ENCODE data around the gene ANO3.

ANO3 gene

DNA sequence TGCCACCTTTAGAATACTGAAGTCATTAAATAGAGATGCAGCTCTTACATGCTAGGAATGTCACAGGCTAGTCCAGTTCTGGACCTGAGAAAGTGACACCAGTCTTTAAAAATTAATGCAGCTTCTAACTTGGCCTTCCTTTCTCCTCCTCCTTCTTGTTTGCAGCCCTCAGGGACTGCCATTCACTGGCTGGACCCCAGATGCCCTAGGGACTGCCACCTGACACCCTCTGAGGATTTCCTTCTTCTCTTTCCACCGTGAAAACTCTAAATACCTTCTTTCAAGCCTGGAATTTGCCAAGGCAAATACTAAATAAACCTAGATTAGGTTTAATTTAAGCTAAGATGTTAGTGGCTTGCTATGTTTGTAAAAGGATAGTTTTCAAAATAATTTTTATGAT is 161.7 kb downstream of the ANO3 start:
- no peak for DNase-seq (ENCODE audit: low read depth)

- no peak for DNase-seq (ENCODE audit: low read depth)
These were observed 175.3 kb downstream of the ANO3 start for GRCh38 chr11:26507229-26507628.

DNA sequence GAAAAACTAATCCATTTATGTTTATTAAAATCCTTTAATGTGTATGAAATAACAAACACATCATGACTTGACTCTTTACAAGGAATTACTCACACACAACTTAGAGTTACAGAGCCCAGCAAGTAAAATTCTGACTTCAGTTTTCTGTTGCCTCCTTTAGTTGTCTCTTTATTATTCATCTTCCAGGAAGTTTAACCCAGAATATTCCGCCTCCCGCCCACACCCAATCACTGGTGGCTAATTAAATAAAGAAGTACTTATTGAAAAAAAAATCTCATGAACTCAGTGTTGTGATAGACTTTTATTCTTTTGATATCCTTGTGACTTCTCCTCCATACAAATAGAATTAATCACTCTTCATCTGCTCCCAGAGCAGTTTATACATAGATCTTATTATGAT is 178.2 kb downstream of the ANO3 start:
- no peak for DNase-seq (ENCODE audit: low read depth)

- DNase-seq (ENCODE audit: low read depth) = no peak
These were observed 178.8 kb downstream of the ANO3 start for GRCh38 chr11:26510756-26511155.

GRCh38 chr11:26512196-26512595 is 180.3 kb downstream of the ANO3 start:
- no peak for DNase-seq (ENCODE audit: low read depth)

DNA sequence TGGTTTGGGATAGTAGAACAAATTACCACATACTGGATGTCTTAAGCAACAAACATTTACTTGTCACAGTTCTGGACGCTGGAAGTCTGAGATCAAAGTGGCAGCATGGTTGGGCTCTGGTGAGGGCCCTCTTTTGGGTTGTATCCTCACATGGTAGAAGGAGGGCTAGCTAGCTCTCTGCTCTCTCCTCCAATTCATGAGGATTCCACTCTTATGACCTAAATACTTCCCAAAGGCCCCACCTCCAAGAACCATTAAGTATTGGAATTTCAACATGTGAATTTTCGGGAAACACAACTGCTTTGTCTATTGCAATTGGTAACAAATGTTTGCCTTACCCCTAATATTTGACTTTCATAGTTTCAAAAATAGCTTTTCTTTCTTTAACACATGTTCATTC is 187.5 kb downstream of the ANO3 start:
- no peak for DNase-seq (ENCODE audit: low read depth)

- no peak for DNase-seq (ENCODE audit: low read depth)
These were observed 191.1 kb downstream of the ANO3 start for GRCh38 chr11:26522912-26523610.

- DNase-seq (ENCODE audit: low read depth) = no peak
These were observed 195.8 kb downstream of the ANO3 start for GRCh38 chr11:26527685-26528084.

DNA sequence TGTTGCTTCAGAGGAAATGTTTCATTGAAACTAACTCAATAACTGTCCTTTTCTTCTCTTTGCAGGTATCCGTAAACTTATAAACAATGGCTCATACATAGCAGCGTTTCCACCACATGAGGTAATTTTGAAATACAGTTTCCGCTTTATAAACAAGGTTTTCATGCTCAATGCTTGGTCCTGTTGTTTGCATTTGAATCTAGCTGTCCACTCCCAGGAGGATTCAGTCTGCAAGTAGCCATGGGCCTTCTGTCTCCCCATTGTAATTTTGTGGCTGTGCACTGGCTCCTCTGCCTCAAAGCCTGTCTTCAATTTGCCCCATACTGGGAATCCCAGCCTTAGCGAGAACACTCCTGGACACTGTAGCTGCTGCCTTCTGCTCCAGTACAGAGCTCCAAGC is 205.4 kb downstream of the ANO3 start:
- no peak for DNase-seq (ENCODE audit: low read depth)

- no peak for DNase-seq (ENCODE audit: low read depth)
These were observed 207.6 kb downstream of the ANO3 start for GRCh38 chr11:26539517-26539916.

GRCh38 chr11:26541870-26542269 is 209.9 kb downstream of the ANO3 start:
- DNase-seq (ENCODE audit: low read depth) = no peak

DNA sequence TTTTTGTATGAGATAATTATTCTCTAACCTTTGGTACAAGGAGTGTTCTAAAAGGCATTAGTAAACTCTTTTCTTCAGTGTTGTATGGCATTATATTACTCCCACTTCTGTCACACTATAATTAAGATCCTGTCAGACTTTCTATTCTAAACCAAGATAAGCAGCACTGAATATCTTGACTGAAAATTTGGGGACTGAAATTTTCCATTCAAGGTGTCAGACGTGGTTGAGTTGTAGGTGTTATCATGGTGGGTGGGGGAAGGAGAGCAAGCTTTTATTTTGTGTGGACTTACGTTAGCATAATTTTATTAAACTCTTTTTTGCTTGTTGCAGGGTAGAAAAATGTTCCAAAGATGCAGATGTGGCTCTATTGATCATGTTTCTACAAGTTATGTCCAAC is 217.2 kb downstream of the ANO3 start:
- no peak for DNase-seq (ENCODE audit: low read depth)

GRCh38 chr11:26550022-26550421 is 218.1 kb downstream of the ANO3 start:
- no peak for DNase-seq (ENCODE audit: low read depth)

DNA sequence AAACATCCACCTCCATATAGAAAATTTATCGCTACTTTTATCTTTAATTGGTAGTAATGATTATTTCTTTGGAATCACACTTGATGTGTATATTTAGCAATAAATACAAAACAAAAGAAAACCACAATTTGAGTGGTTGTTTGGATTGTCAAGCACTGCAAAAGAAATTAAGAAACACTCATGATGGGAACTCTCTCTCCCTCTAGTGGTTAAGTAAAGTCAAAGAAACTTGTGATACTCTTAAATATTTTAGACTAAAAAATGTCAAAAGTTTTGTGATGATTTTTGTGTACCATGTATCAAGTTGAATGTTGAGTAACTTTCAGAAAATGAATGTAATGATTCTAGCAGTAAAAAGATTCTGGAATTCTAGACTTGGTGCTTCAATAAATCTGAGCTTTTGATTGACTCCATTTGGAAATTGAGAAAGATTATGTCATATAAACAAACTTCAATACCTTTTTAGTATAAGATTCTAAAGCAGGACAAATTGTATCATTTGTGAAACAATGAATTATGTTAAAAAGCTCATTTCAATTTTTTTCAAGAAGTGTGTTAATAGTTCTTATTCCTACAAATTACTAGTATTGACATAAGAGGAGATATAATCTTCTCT is 219.4 kb downstream of the ANO3 start:
- no peak for DNase-seq (ENCODE audit: low read depth)

DNA sequence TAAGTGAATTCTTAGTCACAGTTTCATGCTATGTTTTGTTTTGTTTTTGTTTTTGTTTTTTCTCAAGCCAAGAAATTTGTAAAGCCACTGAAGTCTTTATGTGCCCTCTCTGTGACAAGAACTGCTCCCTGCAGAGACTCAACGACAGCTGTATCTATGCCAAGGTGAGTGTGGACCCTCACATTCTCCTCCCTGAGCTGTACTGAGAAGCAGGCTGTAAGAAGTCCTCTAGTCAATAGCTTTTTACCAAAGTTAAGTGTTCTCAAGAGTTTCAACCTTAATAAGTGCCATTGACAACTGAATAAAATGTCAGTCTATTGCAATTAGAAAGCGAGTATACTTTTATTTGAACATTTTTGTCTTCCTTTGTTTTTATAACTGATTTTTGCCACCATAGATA is 221.3 kb downstream of the ANO3 start:
- DNase-seq (ENCODE audit: low read depth) = no peak

DNA sequence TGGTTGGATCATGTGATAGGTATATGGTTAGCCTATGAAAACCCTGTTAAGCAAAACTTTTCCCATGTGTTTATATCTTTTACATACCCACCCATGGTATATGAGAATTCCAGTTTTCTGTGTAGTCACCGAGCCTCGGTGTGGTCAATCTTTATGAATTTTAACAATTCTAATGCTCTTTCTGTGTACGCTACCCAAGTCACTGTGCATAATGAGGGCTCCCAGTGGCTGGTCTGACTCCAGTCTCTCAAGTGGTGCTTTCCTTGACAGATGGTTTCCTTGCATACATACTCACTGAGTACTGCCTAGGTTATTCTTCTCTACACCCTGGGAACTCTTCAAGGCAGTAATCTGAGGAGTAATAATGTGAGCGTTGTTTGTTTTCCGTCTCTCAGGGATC is 222.5 kb downstream of the ANO3 start:
- no peak for DNase-seq (ENCODE audit: low read depth)

- no peak for DNase-seq (ENCODE audit: low read depth)
These were observed 224.7 kb downstream of the ANO3 start for GRCh38 chr11:26556582-26556981.

DNA sequence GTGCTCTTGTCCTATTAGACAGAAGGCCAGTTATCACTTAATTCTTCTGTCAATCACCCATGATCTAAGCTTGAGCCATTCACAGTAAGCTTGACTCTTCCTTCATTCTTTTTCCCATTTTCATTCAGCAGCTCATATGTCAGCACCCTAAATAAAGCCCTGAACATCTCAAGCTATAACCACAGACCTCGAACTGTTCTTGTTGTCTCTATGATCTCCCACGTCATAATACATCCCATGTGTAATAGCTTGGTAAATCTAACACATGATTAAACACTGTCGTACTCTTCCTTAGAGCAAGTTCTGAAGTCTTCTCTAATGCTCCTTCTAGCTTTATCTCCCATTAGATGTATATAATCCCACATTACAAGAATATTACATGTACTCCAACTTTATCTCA is 225.7 kb downstream of the ANO3 start:
- no peak for DNase-seq (ENCODE audit: low read depth)

GRCh38 chr11:26558190-26558589 is 226.3 kb downstream of the ANO3 start:
- DNase-seq (ENCODE audit: low read depth) = no peak

DNA sequence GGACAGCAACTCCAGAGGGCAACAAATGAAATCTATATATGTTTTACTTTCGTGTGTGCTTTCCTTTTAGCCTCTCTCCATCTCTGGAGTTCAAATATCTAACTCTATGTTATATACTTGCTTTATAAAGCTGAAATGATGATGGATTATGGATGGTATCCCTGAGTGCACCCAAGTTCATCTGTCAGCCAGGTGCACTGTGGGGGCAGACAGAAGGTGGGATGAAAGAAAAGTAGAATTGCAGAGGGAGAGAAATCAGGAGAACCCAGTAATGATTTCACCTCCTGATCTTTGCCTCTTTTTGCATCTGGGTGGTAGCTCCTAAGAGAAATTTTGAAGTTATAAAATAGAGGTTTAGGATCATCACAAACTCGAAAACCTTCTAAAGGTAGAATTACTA is 237.7 kb downstream of the ANO3 start:
- no peak for DNase-seq (ENCODE audit: low read depth)

GRCh38 chr11:26571861-26572654 is 240.1 kb downstream of the ANO3 start, which contains the start of gene MUC15:
MUC15 (minus strand) TSS chr11:26572263; CDS start chr11:26567094, 5,169 bp downstream.
- DNase-seq (ENCODE audit: low read depth) = no peak

- no peak for DNase-seq (ENCODE audit: low read depth)
These were observed 241.0 kb downstream of the ANO3 start for GRCh38 chr11:26572770-26573402.

- DNase-seq (ENCODE audit: low read depth) = no peak
These were observed 242.0 kb downstream of the ANO3 start for GRCh38 chr11:26573896-26574295.

Data from stimulated activated CD4-positive, alpha-beta T cell treated with anti-CD3 and anti-CD28 coated beads, Interleukin-2, amount 100 ng/mL, for 4 hours (primary cell).